AG04449 (cell line): ENCODE measurements around the gene HNRNPK.

Experiments used
- CTCF ChIA-PET: fragments of 350-600 bp; formaldehyde crosslinking; extraction: SDS; loops from one replicate; lab custom pipeline; 2021; ENCODE audit warnings: antibody characterized with exemption; lab: Yijun Ruan, JAX
- POLR2A ChIA-PET: fragments of 400-600, 350-600 bp; formaldehyde crosslinking; extraction: SDS; loops from one replicate; lab custom pipeline; 2020; ENCODE audit warnings: antibody characterized with exemption, inconsistent platforms; lab: Yijun Ruan, JAX
- DNase-seq: peaks from one replicate; pipeline ENCODE4 v3.0.0-alpha.2; 2010; ENCODE audit warnings: low read depth, low spot score
- H3K4me3 ChIP-seq: 2 replicates; pipeline ENCODE4 v1.5.1; 2011; ENCODE audit warnings: low read depth, mild to moderate bottlenecking, control low read depth, low read length
- TF ChIP-seq, protein P1 (sequence below): IDR thresholded peaks from one replicate; pipeline ENCODE4 v1.5.1; 2011; ENCODE audit warnings: mild to moderate bottlenecking, moderate library complexity, low read length, control low read depth, inconsistent platforms; ENCODE audit not compliant: insufficient read depth; ENCODE audit errors: missing control alignments

HNRNPK gene

DNA sequence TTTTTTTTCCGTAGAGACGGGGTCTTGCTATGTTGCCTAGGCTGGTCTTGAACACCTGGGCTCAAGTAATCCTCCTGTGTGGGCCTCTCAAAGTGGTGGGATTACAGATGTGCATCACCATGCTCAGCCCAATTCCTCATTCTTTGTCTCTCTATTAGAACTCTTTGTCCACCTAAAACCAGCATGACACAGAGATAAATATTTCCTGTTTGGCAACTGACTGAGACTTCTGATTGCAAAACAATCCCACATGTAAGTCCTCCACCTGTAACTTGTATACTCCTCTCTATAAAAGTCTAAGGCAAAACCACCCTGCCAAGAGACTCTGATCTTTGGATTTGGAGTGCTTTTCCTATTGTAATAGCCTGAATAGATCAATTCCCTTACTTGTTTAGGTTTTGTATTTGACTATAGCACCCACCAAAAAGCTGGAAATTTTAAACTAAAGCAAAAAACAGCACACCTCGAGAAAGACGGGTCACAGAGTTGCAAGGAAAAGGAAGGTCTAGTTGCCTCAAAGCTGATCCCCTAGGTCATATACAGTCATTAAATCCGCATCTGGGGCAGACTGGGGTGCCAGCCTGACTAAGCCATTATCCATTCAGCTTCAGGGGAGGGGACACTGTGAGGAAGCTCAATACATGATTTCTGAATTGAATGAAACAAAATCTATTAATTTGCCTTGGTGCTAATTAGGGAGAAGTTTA is 45.3 kb downstream of the HNRNPK start:
- no peak overlapping the region for H3K4me3 ChIP-seq
- TF ChIP-seq, protein P1, sequence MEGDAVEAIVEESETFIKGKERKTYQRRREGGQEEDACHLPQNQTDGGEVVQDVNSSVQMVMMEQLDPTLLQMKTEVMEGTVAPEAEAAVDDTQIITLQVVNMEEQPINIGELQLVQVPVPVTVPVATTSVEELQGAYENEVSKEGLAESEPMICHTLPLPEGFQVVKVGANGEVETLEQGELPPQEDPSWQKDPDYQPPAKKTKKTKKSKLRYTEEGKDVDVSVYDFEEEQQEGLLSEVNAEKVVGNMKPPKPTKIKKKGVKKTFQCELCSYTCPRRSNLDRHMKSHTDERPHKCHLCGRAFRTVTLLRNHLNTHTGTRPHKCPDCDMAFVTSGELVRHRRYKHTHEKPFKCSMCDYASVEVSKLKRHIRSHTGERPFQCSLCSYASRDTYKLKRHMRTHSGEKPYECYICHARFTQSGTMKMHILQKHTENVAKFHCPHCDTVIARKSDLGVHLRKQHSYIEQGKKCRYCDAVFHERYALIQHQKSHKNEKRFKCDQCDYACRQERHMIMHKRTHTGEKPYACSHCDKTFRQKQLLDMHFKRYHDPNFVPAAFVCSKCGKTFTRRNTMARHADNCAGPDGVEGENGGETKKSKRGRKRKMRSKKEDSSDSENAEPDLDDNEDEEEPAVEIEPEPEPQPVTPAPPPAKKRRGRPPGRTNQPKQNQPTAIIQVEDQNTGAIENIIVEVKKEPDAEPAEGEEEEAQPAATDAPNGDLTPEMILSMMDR = no peak
- CTCF ChIA-PET = interaction anchor here (0.9 to 6.0 kb wide), 11 partner anchors 10 to 380 kb away, joined by 3 to 106 read pairs (median 4); partner anchors contain the start of gene KIF27
- no peak for DNase-seq
- POLR2A ChIA-PET = no interaction called here

DNA sequence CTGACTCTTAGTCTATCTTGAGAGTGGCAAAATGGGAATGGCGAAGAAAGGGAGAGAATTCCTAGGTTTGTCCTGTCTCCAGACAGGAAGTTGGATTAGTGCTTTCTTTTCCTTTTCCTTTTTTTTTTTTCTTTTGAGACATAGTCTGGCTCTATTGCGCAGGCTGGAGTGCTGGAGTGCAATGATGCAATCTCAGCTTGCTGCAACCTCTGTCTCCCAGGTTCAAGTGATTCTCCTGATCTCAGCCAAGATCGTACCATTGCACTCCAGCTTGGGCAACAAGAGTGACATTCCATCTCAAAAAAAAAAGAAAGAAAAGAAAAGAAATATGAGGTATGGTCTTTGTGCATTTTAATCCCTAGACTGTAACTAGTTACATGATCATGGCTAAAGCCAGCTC is 46.2 kb downstream of the HNRNPK start:
- TF ChIP-seq, protein P1 = no peak
- ChIA-PET POLR2A (no interaction called here), CTCF (interaction anchor here (0.7 to 6.0 kb wide), 3 partner anchors 12 to 381 kb away, joined by 4 to 106 read pairs (median 16); partner anchors contain the start of gene KIF27)
- DNase-seq = no peak
- H3K4me3 ChIP-seq = no peak overlapping the region

DNA sequence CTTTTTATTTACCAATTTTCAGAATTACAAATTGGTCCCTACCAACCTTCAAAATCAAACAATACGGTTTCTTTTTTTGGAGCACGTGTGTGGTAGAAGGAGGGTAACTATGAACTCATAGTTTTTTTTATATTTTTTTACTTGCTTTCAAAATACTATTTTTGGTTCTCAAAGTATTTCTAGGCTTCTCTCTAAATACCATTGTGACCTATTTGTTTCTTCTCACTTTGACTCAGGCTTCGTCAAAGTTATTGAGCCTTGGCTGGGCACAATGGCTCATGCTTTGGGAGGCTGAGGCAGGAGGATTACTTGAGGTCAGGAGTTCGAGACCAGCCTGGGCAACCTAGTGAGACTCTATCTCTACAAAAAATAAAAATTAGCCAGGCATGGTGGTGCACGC is 47.2 kb downstream of the HNRNPK start:
- TF ChIP-seq, protein P1 = no peak
- H3K4me3 ChIP-seq = no peak overlapping the region
- ChIA-PET CTCF (interaction anchor here (0.7 to 6.0 kb wide), 3 partner anchors 12 to 328 kb away, joined by 3 to 106 read pairs (median 3); no protein-coding TSS in a partner anchor), POLR2A (no interaction called here)
- DNase-seq = no peak

DNA sequence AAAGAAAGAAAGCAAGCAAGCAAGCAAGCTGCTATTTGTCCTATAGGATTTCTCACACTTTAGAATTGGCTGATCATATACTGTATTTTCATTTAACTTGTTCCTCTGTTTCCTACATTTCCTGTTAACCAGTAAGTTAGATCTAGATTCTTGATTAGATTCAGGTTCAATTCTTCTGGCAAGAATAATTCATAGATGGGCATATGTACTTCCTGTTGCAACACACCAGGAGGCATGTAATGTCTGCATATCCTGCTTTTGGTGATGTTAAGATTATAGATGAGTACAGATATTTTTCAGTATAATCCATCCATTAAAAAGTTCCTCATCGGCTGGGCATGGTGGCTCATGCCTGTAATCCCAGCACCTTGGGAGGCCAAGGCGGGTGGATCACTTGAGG is 48.0 kb downstream of the HNRNPK start:
- no peak overlapping the region for H3K4me3 ChIP-seq
- TF ChIP-seq, protein P1 = no peak
- POLR2A ChIA-PET = no interaction called here
- CTCF ChIA-PET = interaction anchor here (1.4 to 6.0 kb wide), 2 partner anchors 11 to 329 kb away, joined by 3 to 106 read pairs; no protein-coding TSS in a partner anchor
- no peak for DNase-seq

DNA sequence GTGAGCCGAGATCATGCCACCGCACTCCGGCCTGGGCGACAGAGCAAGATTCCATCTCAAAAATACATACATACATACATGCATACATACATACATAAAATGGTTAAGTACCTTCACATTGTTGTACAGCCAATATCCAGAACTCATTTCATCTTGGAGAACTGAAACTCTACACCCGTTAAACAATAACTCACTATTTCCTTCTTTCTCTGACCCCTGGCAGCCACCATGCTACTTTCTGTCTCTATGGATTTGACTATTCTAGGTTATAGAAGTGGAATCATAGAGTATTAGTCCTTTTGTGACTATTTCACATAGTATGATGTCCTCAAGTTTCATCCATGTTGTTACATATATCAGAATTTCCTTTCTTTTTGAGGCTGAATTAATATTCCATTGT is 49.1 kb downstream of the HNRNPK start:
- POLR2A ChIA-PET = no interaction called here
- DNase-seq = no peak

DNA sequence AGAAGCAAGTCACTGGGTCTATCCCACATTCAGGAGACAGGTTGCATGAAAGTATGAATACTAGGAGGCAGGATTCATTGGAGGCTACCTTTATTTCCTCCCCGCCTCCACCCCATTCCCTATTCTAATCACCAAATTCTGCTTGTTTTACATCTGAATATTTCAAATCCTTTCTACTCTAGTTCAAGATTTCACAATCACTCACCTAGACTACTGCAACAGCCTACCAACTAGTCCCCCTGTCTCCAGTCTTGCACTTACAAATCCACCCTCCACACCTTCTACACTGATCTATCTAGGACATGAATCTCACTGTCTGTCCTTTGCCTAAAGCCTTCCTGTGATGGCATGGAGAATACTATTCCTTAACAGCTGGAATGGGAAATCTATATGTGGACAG is 52.4 kb downstream of the HNRNPK start:
- TF ChIP-seq, protein P1 = no peak
- POLR2A ChIA-PET = no interaction called here
- CTCF ChIA-PET = interaction anchor here (1.4 kb wide), 1 partner anchor 10 kb away, joined by 7 read pairs; no protein-coding TSS in a partner anchor

More for the DNA sequence above, 49.1 kb downstream of the HNRNPK start:
- TF ChIP-seq, protein P1 = no peak
- H3K4me3 ChIP-seq = no peak overlapping the region
- CTCF ChIA-PET = interaction anchor here (0.9 to 1.1 kb wide), 2 partner anchors 384 to 385 kb away, joined by 3 read pairs; no protein-coding TSS in a partner anchor

More for the DNA sequence above, 52.4 kb downstream of the HNRNPK start:
- DNase-seq = no peak
- no peak overlapping the region for H3K4me3 ChIP-seq
